Hepatocyte (in vitro differentiated cells): Measurements from ENCODE around the gene SMIM21.

ENCODE experiments used
- EZH2 ChIP-seq: fragments of 200-600 bp; sonication (generic); IDR thresholded peaks from 2 replicates; pipeline ENCODE4 v1.6.1; 2016; ENCODE audit warnings: antibody characterized with exemption, mild to moderate bottlenecking, borderline replicate concordance
- EZH2phosphoT487 ChIP-seq: fragments of 200-600 bp; sonication (generic); IDR thresholded peaks from one replicate; pipeline ENCODE4 v1.6.1; 2018; ENCODE audit warnings: antibody characterized with exemption, mild to moderate bottlenecking, low read depth, moderate library complexity; ENCODE audit not compliant: unreplicated experiment, severe bottlenecking
- TF ChIP-seq, protein P1 (sequence below): fragments of 200-600 bp; sonication (generic); IDR thresholded peaks from 2 replicates; pipeline ENCODE4 v1.5.1; 2016; ENCODE audit warnings: antibody characterized with exemption, mild to moderate bottlenecking; ENCODE audit not compliant: poor library complexity

- TF ChIP-seq, protein P1, sequence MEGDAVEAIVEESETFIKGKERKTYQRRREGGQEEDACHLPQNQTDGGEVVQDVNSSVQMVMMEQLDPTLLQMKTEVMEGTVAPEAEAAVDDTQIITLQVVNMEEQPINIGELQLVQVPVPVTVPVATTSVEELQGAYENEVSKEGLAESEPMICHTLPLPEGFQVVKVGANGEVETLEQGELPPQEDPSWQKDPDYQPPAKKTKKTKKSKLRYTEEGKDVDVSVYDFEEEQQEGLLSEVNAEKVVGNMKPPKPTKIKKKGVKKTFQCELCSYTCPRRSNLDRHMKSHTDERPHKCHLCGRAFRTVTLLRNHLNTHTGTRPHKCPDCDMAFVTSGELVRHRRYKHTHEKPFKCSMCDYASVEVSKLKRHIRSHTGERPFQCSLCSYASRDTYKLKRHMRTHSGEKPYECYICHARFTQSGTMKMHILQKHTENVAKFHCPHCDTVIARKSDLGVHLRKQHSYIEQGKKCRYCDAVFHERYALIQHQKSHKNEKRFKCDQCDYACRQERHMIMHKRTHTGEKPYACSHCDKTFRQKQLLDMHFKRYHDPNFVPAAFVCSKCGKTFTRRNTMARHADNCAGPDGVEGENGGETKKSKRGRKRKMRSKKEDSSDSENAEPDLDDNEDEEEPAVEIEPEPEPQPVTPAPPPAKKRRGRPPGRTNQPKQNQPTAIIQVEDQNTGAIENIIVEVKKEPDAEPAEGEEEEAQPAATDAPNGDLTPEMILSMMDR, result no peak
- TF ChIP-seq EZH2 (no peak), EZH2phosphoT487 (no peak)
Measured at GRCh38 chr18:75454022-75454795, 26.7 kb upstream of the SMIM21 start.
